ENCODE data around the gene SDK1. TPM values are rescaled to one million over a fixed set of nuclear protein-coding genes. Genes with fewer than 3 reads are reported as not detected.

SDK1 gene
- total RNA-seq, 1 donor, result 0.27 TPM

GRCh38 chr7:3345699-3346481 is 44.8 kb downstream of the SDK1 start:
- no peak for TF ChIP-seq CTCF (IDR thresholded peaks at IDR 0.05; ENCODE audit: insufficient read depth, low read length)
- no peak overlapping the region for H3K4me3 ChIP-seq (ENCODE audit: low read depth, low read length)
- no peak for DNase-seq (ENCODE audit: low read depth)

- TF ChIP-seq CTCF (IDR thresholded peaks at IDR 0.05; ENCODE audit: insufficient read depth, low read length), result no peak
- no peak for DNase-seq (ENCODE audit: low read depth)
- H3K4me3 ChIP-seq (ENCODE audit: low read depth, low read length), result no peak overlapping the region
Measured at GRCh38 chr7:3349126-3349525, 48.1 kb downstream of the SDK1 start.

- TF ChIP-seq CTCF (IDR thresholded peaks at IDR 0.05; ENCODE audit: insufficient read depth, low read length), result no peak
- DNase-seq (ENCODE audit: low read depth), result no peak
- H3K4me3 ChIP-seq (ENCODE audit: low read depth, low read length), result no peak overlapping the region
Measured at GRCh38 chr7:3356173-3356572, 55.1 kb downstream of the SDK1 start.

- TF ChIP-seq CTCF (IDR thresholded peaks at IDR 0.05; ENCODE audit: insufficient read depth, low read length), result no peak
- no peak overlapping the region for H3K4me3 ChIP-seq (ENCODE audit: low read depth, low read length)
- DNase-seq (ENCODE audit: low read depth), result no peak
Measured at GRCh38 chr7:3358991-3359390, 57.9 kb downstream of the SDK1 start.

GRCh38 chr7:3367261-3367660 is 66.2 kb downstream of the SDK1 start:
- DNase-seq (ENCODE audit: low read depth), result no peak
- no peak overlapping the region for H3K4me3 ChIP-seq (ENCODE audit: low read depth, low read length)
- TF ChIP-seq CTCF (IDR thresholded peaks at IDR 0.05; ENCODE audit: insufficient read depth, low read length), result no peak

- TF ChIP-seq CTCF (IDR thresholded peaks at IDR 0.05; ENCODE audit: insufficient read depth, low read length), result no peak
- no peak overlapping the region for H3K4me3 ChIP-seq (ENCODE audit: low read depth, low read length)
- DNase-seq (ENCODE audit: low read depth), result no peak
Measured at GRCh38 chr7:3370068-3370830, 69.2 kb downstream of the SDK1 start.

Measured in fibroblast of the aortic adventitia (primary cell).